ENCODE data around the gene ASB15.
A peak's percentile ranks its signal among the peaks of the same experiment; 100 is the strongest.
"Not testable (repeated sequence)": the region's sequence is repeated elsewhere in the genome, so short reads cannot be mapped to it uniquely, and the experiment has no call there.

The ASB15 gene

GRCh38 chr7:123601530-123601929 is at the start of gene ASB15:
ASB15 (plus strand) TSS chr7:123601821; CDS start chr7:123614503, 12,682 bp downstream.
- H3K4me3 ChIP-seq (replicated peaks; ENCODE audit: low read depth, low read length), result no peak within 1 kb of the TSS
- DNase-seq (ENCODE audit: extremely low read depth, low read depth), result no peak
- TF ChIP-seq CTCF (IDR thresholded peaks at IDR 0.05; ENCODE audit: low read depth, low read length, missing control alignments), result no peak

GRCh38 chr7:123552134-123552533 is 49.5 kb upstream of the ASB15 start:
- not testable (repeated sequence) for DNase-seq (ENCODE audit: extremely low read depth, low read depth)

GRCh38 chr7:123552641-123553040 is 49.0 kb upstream of the ASB15 start:
- H3K4me3 ChIP-seq (replicated peaks; ENCODE audit: low read depth, low read length), result no peak overlapping the region
- DNase-seq (ENCODE audit: extremely low read depth, low read depth), result no peak
- no peak for TF ChIP-seq CTCF (IDR thresholded peaks at IDR 0.05; ENCODE audit: low read depth, low read length, missing control alignments)

More at GRCh38 chr7:123552134-123552533, 49.5 kb upstream of the ASB15 start:
- not testable (repeated sequence) for H3K4me3 ChIP-seq (replicated peaks; ENCODE audit: low read depth, low read length)

GRCh38 chr7:123553159-123553558 is 48.5 kb upstream of the ASB15 start:
- no peak overlapping the region for H3K4me3 ChIP-seq (replicated peaks; ENCODE audit: low read depth, low read length)
- no peak for TF ChIP-seq CTCF (IDR thresholded peaks at IDR 0.05; ENCODE audit: low read depth, low read length, missing control alignments)
- DNase-seq (ENCODE audit: extremely low read depth, low read depth), result no peak

GRCh38 chr7:123555484-123555883 is 46.1 kb upstream of the ASB15 start:
- H3K4me3 ChIP-seq (replicated peaks; ENCODE audit: low read depth, low read length), result no peak overlapping the region
- DNase-seq (ENCODE audit: extremely low read depth, low read depth), result no peak
- TF ChIP-seq CTCF (IDR thresholded peaks at IDR 0.05; ENCODE audit: low read depth, low read length, missing control alignments), result no peak

- no peak for TF ChIP-seq CTCF (IDR thresholded peaks at IDR 0.05; ENCODE audit: low read depth, low read length, missing control alignments)
- no peak for DNase-seq (ENCODE audit: extremely low read depth, low read depth)
- peak overlapping the region; percentile 73 for H3K4me3 ChIP-seq (replicated peaks; ENCODE audit: low read depth, low read length)
Observed at GRCh38 chr7:123557016-123557397, 44.6 kb upstream of the ASB15 start.

- DNase-seq (ENCODE audit: extremely low read depth, low read depth), result peak; percentile 99
- H3K4me3 ChIP-seq (replicated peaks; ENCODE audit: low read depth, low read length), result peak within 1 kb of the TSS; percentile 73
- no peak for TF ChIP-seq CTCF (IDR thresholded peaks at IDR 0.05; ENCODE audit: low read depth, low read length, missing control alignments)
Observed at GRCh38 chr7:123557398-123558288, 44.0 kb upstream of the ASB15 start, which contains the start of gene NDUFA5. NDUFA5 (minus strand) TSS chr7:123557818; CDS start chr7:123557795, 23 bp downstream.

Data from HFF-Myc (cell line).